H1 (cell line): ENCODE results near the gene MXD3. TPM values are rescaled to one million over a fixed set of nuclear protein-coding genes. Genes with fewer than 3 reads are reported as not detected.

Source experiments
- CTCF ChIA-PET: fragments of 300-600 bp; sonication (Branson Sonifier 250); formaldehyde crosslinking; loops from one replicate; lab custom pipeline; 2021; ENCODE audit not compliant: partially characterized antibody; lab: Charles Lee
- POLR2A ChIA-PET: fragments of 300-600 bp; sonication (Branson Sonifier 250); formaldehyde crosslinking; loops from one replicate; lab custom pipeline; 2021; ENCODE audit warnings: inconsistent platforms; ENCODE audit not compliant: partially characterized antibody; lab: Charles Lee
- DNase-seq, 2 experiments: peaks; one replicate each; pipeline versions ENCODE4 v3.0.0 to v3.0.0-alpha.2; 2010 to 2022; ENCODE audit warnings: low spot score in 2 of 2, low read depth in 1 of 2, mixed read lengths in 1 of 2
- FAIRE-seq: peaks from 2 replicates; lab custom pipeline; 2011; peaks lifted over from hg19 to GRCh38; lab: Jason Lieb, UNC
- H2AFZ ChIP-seq: 2 replicates; pipeline ENCODE4 v1.8.1; 2012; ENCODE audit warnings: low read length, inconsistent platforms
- H2AK5ac ChIP-seq: 2 replicates; pipeline ENCODE4 v1.6.1; 2013; ENCODE audit warnings: low read depth, low read length
- H2BK120ac ChIP-seq: replicated peaks from 2 replicates; pipeline ENCODE3; 2013; ENCODE audit warnings: low read depth, low read length, inconsistent platforms
- H2BK12ac ChIP-seq: 2 replicates; pipeline ENCODE4 v1.6.1; 2013; ENCODE audit warnings: low read depth, low read length
- H2BK15ac ChIP-seq: 2 replicates; pipeline ENCODE4 v1.6.1; 2013; ENCODE audit warnings: low read length
- H2BK20ac ChIP-seq: 2 replicates; pipeline ENCODE4 v1.6.1; 2013; ENCODE audit warnings: low read length
- H2BK5ac ChIP-seq: 2 replicates; pipeline ENCODE4 v1.6.1; 2013; ENCODE audit warnings: low read depth, low read length
- H3K14ac ChIP-seq: 2 replicates; pipeline ENCODE4 v1.6.1; 2013; ENCODE audit warnings: inconsistent platforms; ENCODE audit not compliant: insufficient read length
- H3K18ac ChIP-seq: 2 replicates; pipeline ENCODE4 v1.6.1; 2013; ENCODE audit warnings: low read length; ENCODE audit errors: extremely low read depth
- H3K23ac ChIP-seq: 2 replicates; pipeline ENCODE4 v1.6.1; 2013; ENCODE audit warnings: inconsistent platforms; ENCODE audit not compliant: insufficient read length
- H3K23me2 ChIP-seq: 2 replicates; pipeline ENCODE4 v1.6.1; 2013; ENCODE audit warnings: low read depth, low read length
- H3K27ac ChIP-seq: 2 replicates; pipeline ENCODE4 v1.6.1; 2011; ENCODE audit warnings: low read depth, low read length, inconsistent platforms
- H3K27me3 ChIP-seq, 4 experiments: replicated peaks in 1 of 4; 1 replicate in 1 of 4; 2 replicates in 3 of 4; pipeline versions ENCODE4 v1.6.1 to v1.8.1; 2011 to 2013; ENCODE audit warnings: low read length in 3 of 4, mild to moderate bottlenecking in 3 of 4, inconsistent platforms in 2 of 4, mixed read lengths in 2 of 4, moderate library complexity in 1 of 4; ENCODE audit not compliant: control insufficient read depth in 3 of 4, insufficient read depth in 3 of 4; ENCODE audit errors: extremely low read depth in 1 of 4
- H3K36me3 ChIP-seq, 4 experiments: 2 replicates each; pipeline versions ENCODE4 v1.6.1 to v1.8.1; 2011 to 2013; ENCODE audit warnings: mild to moderate bottlenecking in 4 of 4, low read length in 3 of 4, moderate library complexity in 2 of 4, control low read depth in 1 of 4, inconsistent platforms in 1 of 4; ENCODE audit not compliant: insufficient read depth in 4 of 4, control insufficient read depth in 2 of 4
- H3K4ac ChIP-seq: replicated peaks from 2 replicates; pipeline ENCODE3; 2013; ENCODE audit warnings: low read length, low read depth, mixed read lengths, inconsistent platforms; ENCODE audit not compliant: insufficient read length
- H3K4me1 ChIP-seq, 4 experiments: replicated peaks in 1 of 4; 1 replicate in 1 of 4; 2 replicates in 3 of 4; pipeline versions ENCODE4 v1.6.1 to v1.8.1; 2011 to 2013; ENCODE audit warnings: low read length in 3 of 4, inconsistent platforms in 2 of 4, mixed read lengths in 1 of 4; ENCODE audit not compliant: insufficient read depth in 4 of 4, control insufficient read depth in 3 of 4
- H3K4me2 ChIP-seq, 2 experiments: 2 replicates each; pipeline versions ENCODE4 v1.6.1 to v1.8.1; 2011 to 2013; ENCODE audit warnings: low read depth in 2 of 2, low read length in 2 of 2, control low read depth in 1 of 2, inconsistent platforms in 1 of 2, mild to moderate bottlenecking in 1 of 2; ENCODE audit not compliant: insufficient read depth in 1 of 2
- H3K4me3 ChIP-seq, 4 experiments: fragments of 200-600, 300-600 bp in 1 of 4; sonication (generic), shearing (Covaris generic), sonication (Bioruptor Twin) in 1 of 4; 2 replicates each; pipeline versions ENCODE4 v1.5.1 to v1.8.1; 2011 to 2016; ENCODE audit warnings: low read length in 4 of 4, low read depth in 3 of 4, control low read depth in 2 of 4, inconsistent platforms in 2 of 4, mild to moderate bottlenecking in 2 of 4, mixed read lengths in 1 of 4, moderate library complexity in 1 of 4; ENCODE audit not compliant: insufficient read depth in 2 of 4; ENCODE audit errors: extremely low read depth in 1 of 4
- H3K56ac ChIP-seq: replicated peaks from 2 replicates; pipeline ENCODE3; 2013; ENCODE audit warnings: low read depth, mild to moderate bottlenecking, mixed read lengths, low read length, inconsistent platforms; ENCODE audit not compliant: insufficient read length
- H3K79me1 ChIP-seq: 2 replicates; pipeline ENCODE4 v1.6.1; 2013; ENCODE audit warnings: low read depth, low read length, control low read depth
- H3K79me2 ChIP-seq, 2 experiments: 2 replicates each; pipeline versions ENCODE4 v1.6.1 to v1.8.1; 2012 to 2013; ENCODE audit warnings: low read length in 2 of 2, mild to moderate bottlenecking in 2 of 2, inconsistent platforms in 1 of 2; ENCODE audit not compliant: insufficient read depth in 2 of 2, control insufficient read depth in 1 of 2
- H3K9ac ChIP-seq, 4 experiments: replicated peaks in 1 of 4; 1 replicate in 1 of 4; 2 replicates in 3 of 4; pipeline versions ENCODE4 v1.6.1 to v1.8.1; 2011 to 2013; ENCODE audit warnings: low read depth in 3 of 4, low read length in 3 of 4, control low read depth in 2 of 4, mild to moderate bottlenecking in 2 of 4, moderate library complexity in 2 of 4, inconsistent platforms in 1 of 4; ENCODE audit errors: extremely low read depth in 1 of 4
- H3K9me3 ChIP-seq, 2 experiments: 2 replicates each; pipeline versions ENCODE4 v1.6.1 to v1.8.1; 2012 to 2013; ENCODE audit warnings: mild to moderate bottlenecking in 2 of 2, moderate library complexity in 2 of 2, control low read depth in 1 of 2, inconsistent platforms in 1 of 2, low read depth in 1 of 2, low read length in 1 of 2, mixed read lengths in 1 of 2; ENCODE audit not compliant: insufficient read depth in 2 of 2
- H4K20me1 ChIP-seq, 2 experiments: replicated peaks in 1 of 2; 2 replicates each; pipeline versions ENCODE3 to v1.8.1; 2011 to 2013; ENCODE audit warnings: inconsistent platforms in 2 of 2, low read length in 2 of 2, mild to moderate bottlenecking in 1 of 2; ENCODE audit not compliant: insufficient read depth in 2 of 2, control insufficient read depth in 1 of 2
- H4K5ac ChIP-seq: 2 replicates; pipeline ENCODE4 v1.6.1; 2013; ENCODE audit warnings: low read length, low read depth, mixed read lengths, inconsistent platforms; ENCODE audit not compliant: insufficient read length
- H4K8ac ChIP-seq: 2 replicates; pipeline ENCODE4 v1.8.0; 2013; ENCODE audit warnings: mild to moderate bottlenecking, moderate library complexity, low read length, inconsistent platforms; ENCODE audit not compliant: insufficient read depth; ENCODE audit errors: extremely low read depth
- H4K91ac ChIP-seq: replicated peaks from 2 replicates; pipeline ENCODE3; 2013; ENCODE audit warnings: low read length, mixed read lengths, inconsistent platforms; ENCODE audit not compliant: insufficient read length
- POLR2A ChIP-seq, 2 experiments: IDR thresholded peaks; 1 replicate in 1 of 2; 2 replicates in 1 of 2; pipeline ENCODE4 v1.6.1; 2011; ENCODE audit warnings: low read depth in 2 of 2, low read length in 2 of 2, mild to moderate bottlenecking in 2 of 2; ENCODE audit errors: control extremely low read depth in 1 of 2
- TCF12 ChIP-seq: IDR thresholded peaks from 2 replicates; pipeline ENCODE4 v1.6.1; 2011; ENCODE audit warnings: low read depth, mild to moderate bottlenecking, low read length
- WGBS, 2 experiments: shearing (Covaris generic) in 1 of 2; methylation state at CpG; one replicate each; pipeline versions ENCODE4 v1.1.6 to v1.1.7; 2013 to 2015; ENCODE audit warnings: low lambda C conversion rate in 2 of 2, mixed read lengths in 2 of 2, inconsistent platforms in 1 of 2, low coverage in 1 of 2, missing lambda C conversion rate in 1 of 2; ENCODE audit not compliant: insufficient replicate concordance in 2 of 2, insufficient coverage in 1 of 2, insufficient read length in 1 of 2; ENCODE audit errors: extremely low coverage in 1 of 2, missing lambda C conversion rate in 1 of 2; 5-methylcytosine and 5-hydroxymethylcytosine counted together
- polyA plus RNA-seq, 7 experiments: library from polyadenylated mRNA; depleted of rRNA in 3 of 7; stranded (reverse) in 5 of 7; unstranded in 2 of 7; fragments of >200 nt in 5 of 7; fragments of 200-250 nt in 2 of 7; gene quantifications; 1 replicate in 5 of 7; 2 replicates in 1 of 7; 4 replicates in 1 of 7; pipeline versions ENCODE4 v1.2.1 to v1.2.3, GENCODE V29; 2011 to 2013; ENCODE audit warnings: missing spikeins in 2 of 7, mixed read lengths in 2 of 7
- total RNA-seq: library from RNA; stranded (reverse); fragmentation: NEBNext Ultra II Directional; extraction: Animal tissue kit (Norgen Biotek cat#: 25700); gene quantifications from 2 replicates; pipeline ENCODE4 v1.2.1, GENCODE V29; 2021

The MXD3 gene
- total and polyA plus RNA-seq, 2 of the 8 experiments (the other 6 are each of a cell fraction or from before 2014, with no cell fraction given) = 6.5 to 7.7 TPM

DNA sequence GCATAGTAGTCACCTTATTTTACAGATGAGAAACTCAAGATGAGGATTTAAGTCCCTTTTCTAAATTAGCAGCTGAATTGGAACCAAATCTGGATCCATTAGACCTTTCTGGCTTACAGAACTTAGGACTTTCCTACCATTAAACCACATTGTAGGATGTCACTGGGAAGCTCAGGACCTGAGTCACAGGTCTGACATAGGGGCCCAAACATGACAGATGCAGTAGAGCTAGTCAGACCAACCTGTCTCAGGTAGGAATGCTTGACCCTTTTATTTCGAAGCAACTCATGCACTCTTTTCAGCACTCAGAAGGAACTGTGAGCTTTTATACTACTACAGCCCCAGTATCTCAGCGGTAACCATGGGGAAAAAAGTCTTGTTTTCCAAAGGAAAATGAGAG, 10.7 kb downstream of the MXD3 start:
- Histone ChIP-seq H3K79me1 (peaks cover 12% of the 10 kb centered on the region), H3K4ac (no peak overlapping the region), H2BK15ac (no peak overlapping the region), H3K18ac (no peak overlapping the region), H3K9ac (no peak overlapping the region), H4K5ac (no peak overlapping the region), H2AFZ (no peak overlapping the region), H2BK12ac (no peak overlapping the region), H3K4me2 (no peak overlapping the region), H4K20me1 (peaks cover 11 to 19% of the 10 kb centered on the region in 2 experiments), H2BK5ac (no peak overlapping the region), H3K79me2 (peaks cover 10 to 19% of the 10 kb centered on the region in 2 experiments), H3K36me3 (peaks cover 3 to 24% (median 7%) of the 10 kb centered on the region in 4 experiments; a peak in 6 of 8 replicates), H3K27ac (no peak overlapping the region), H3K4me3 (no peak overlapping the region), H2BK120ac (no peak overlapping the region), H3K9me3 (no peaks in the 10 kb centered on the region), H3K23ac (no peak overlapping the region), H3K14ac (no peak overlapping the region), H3K23me2 (peaks cover 13% of the 10 kb centered on the region; the same call in 1 of the 2 replicates), H2BK20ac (no peak overlapping the region), H3K27me3 (no peaks in the 10 kb centered on the region), H2AK5ac (no peak overlapping the region), H3K56ac (no peak overlapping the region), H4K8ac (no peak overlapping the region), H4K91ac (no peak overlapping the region), H3K4me1 (peaks cover 3 to 20% (median 6%) of the 10 kb centered on the region in 4 experiments; a peak in 6 of 7 replicates)
- TF ChIP-seq TCF12 (no peak), POLR2A (IDR thresholded peaks at IDR 0.05; ENCODE audit: control extremely low read depth in 1 of 2, low read depth in 2 of 2, low read length in 2 of 2) (0 out of 3 replicates have a peak, but pooled peaks of 1 of the 2 experiments have one; percentile 2)
- WGBS, 2 experiments = 97% methylated on average over 2 of the region's 2 CpGs; no CpG with 5 or more reads in 1 of the 2 experiments
- POLR2A ChIA-PET = interaction anchor here (0.6 to 12.1 kb wide), 10 partner anchors 11 to 327 kb away, joined by 3 to 111 read pairs (median 3); partner anchors contain the start of genes FAM193B, LMAN2, MXD3 and NSD1
- no peak for FAIRE-seq
- no peak for DNase-seq
- CTCF ChIA-PET = interaction anchor here (0.8 to 6.5 kb wide), 7 partner anchors 9 to 641 kb away, joined by 3 to 37 read pairs (median 3); no protein-coding TSS in a partner anchor
